Natural killer cell treated with Interleukin-12 subunit alpha and Interleukin-12 subunit beta and Interleukin-15 and Interleukin-18, amount 100 ng/mL, for 72 hours (primary cell): ENCODE data around the gene DHX57. TPM values are rescaled to one million over a fixed set of nuclear protein-coding genes. Genes with fewer than 3 reads are reported as not detected.
"Not testable (repeated sequence)": the region's sequence is repeated elsewhere in the genome, so short reads cannot be mapped to it uniquely, and the experiment has no call there.

ENCODE experiments used
- ATAC-seq, 2 donors: fragments of 150-1000 bp; cut with Tn5 transposase in 1 of 2; sonication (Bioruptor Pico), chemical (Tn5 transposase) in 1 of 2; 2 replicates each; pipeline ENCODE4 v1.10.0; 2021
- DNase-seq: peaks from one replicate; pipeline ENCODE4 v3.0.0; 2022; ENCODE audit warnings: low spot score
- H3K27ac Mint-ChIP-seq, 2 donors: 1 replicate in 1 of 2; 2 replicates in 1 of 2; pipeline ENCODE4 v1.8.0; 2022; ENCODE audit warnings: mixed read lengths in 2 of 2, mild to moderate bottlenecking in 1 of 2, moderate library complexity in 1 of 2
- H3K27me3 Mint-ChIP-seq, 2 donors: 1 replicate in 1 of 2; 2 replicates in 1 of 2; pipeline ENCODE4 v1.8.0; 2022; ENCODE audit warnings: mixed read lengths in 2 of 2
- H3K36me3 Mint-ChIP-seq: one replicate; pipeline ENCODE4 v1.8.0; 2022; ENCODE audit warnings: mixed read lengths
- H3K4me1 Mint-ChIP-seq, 2 donors: 1 replicate in 1 of 2; 2 replicates in 1 of 2; pipeline ENCODE4 v1.8.0; 2022; ENCODE audit warnings: low read depth in 2 of 2, mixed read lengths in 2 of 2, mild to moderate bottlenecking in 1 of 2
- H3K4me3 Mint-ChIP-seq: one replicate; pipeline ENCODE4 v1.8.0; 2022; ENCODE audit warnings: mixed read lengths
- H3K9me3 Mint-ChIP-seq: 2 replicates; pipeline ENCODE4 v1.8.0; 2022; ENCODE audit warnings: mixed read lengths
- total RNA-seq, 2 donors: library from RNA; stranded (reverse); gene quantifications; one replicate each; pipeline ENCODE4 v1.2.3, GENCODE V29; 2022

The DHX57 gene
- total RNA-seq, 2 donors from 2014 or later: 17.5 to 37.7 TPM

DNA sequence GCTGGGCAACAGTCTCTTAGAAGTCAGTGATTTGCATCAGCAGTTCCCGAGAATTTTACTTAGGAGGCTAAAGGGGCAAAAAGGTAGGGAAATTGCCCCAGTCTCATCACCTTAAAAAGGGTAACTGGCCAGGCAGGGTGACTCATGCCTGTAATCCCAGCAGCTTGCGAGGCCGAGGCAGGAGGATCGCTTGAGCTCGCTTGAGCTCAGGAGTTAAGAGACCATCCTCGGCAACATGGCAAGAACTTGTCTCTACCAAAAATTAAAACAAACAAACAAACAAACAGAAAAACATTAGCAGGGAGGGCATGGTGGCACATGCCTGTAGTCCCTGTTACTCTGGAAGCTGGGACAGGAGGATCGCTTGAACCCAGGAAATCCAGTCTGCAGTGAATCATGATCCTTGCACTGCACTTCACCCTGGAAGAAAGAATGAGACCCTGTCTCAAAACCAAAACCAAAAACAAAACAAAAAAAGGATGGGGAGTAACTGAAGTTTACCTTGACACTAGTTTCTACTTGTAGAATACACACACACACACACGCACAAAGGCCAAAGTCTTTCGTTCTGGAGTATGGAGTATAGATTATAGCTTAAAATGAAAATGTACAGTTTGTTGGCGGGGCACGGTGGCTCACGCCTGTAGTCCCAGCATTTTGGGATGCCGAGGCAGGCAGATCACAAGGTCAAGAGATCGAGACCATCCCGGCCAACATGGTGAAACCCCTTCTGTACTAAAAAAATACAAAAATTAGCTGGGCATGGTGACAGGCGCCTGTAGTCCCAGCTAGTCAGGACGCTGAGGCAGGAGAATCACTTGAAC, 100.4 kb downstream of the DHX57 start:
- DNase-seq: no peak
- Mint-ChIP-seq H3K9me3 (no peaks in the 10 kb centered on the region), H3K36me3 (no peaks in the 10 kb centered on the region), H3K4me1 (peaks cover 5 to 11% of the 10 kb centered on the region in 2 donors), H3K27me3 (peaks cover 18 to 23% of the 10 kb centered on the region in 2 donors), H3K27ac (no peak overlapping the region), H3K4me3 (no peak overlapping the region)
- ATAC-seq: no peak

DNA sequence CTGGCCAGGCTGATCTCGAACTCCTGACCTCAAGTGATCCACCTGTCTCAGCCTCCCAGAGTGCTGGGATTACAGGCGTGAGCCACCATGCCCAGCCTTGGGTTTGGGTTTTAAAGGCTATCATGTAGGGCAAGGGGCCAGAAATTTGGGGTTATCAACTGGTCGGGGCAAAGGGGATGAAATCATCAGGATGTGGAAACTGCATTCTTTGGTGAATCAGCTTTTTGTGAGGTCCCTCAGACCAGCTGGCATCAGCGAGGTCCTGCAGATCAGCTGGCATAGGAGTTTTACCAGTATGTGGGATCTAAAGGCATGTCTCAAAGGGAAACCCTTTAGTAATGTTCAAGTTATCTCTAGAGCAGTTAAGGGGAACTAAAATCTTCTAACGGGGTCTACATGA, 104.1 kb downstream of the DHX57 start:
- ATAC-seq (no peak), DNase-seq (no peak)
- Mint-ChIP-seq H3K9me3 (no peaks in the 10 kb centered on the region), H3K36me3 (no peaks in the 10 kb centered on the region), H3K27me3 (peaks cover 18 to 20% of the 10 kb centered on the region in 2 donors), H3K4me1 (no peaks in the 10 kb centered on the region), H3K4me3 (no peak overlapping the region), H3K27ac (no peak overlapping the region)

DNA sequence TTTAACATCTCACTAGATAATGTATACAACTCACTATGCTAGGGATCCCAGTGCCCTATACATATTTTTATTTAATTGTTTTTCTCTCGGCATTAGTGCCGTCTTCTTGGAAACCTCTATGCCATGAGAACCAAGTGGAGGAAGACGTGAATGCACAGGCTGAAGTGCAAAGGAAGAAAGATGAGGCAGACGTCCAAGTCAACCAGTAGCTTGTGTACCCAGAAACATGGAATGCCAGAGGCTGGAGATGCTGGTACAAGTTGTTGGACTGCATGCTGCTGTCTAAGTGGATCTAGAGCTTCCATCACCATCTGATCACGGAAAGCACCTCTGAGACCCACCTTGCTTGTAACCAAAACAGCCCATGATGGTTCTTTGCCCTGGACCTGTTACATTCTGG, 110.2 kb downstream of the DHX57 start:
- Mint-ChIP-seq H3K4me3 (no peak overlapping the region), H3K9me3 (no peaks in the 10 kb centered on the region), H3K36me3 (no peaks in the 10 kb centered on the region), H3K27ac (no peak overlapping the region), H3K4me1 (peaks cover 0 to 7% of the 10 kb centered on the region in 2 donors), H3K27me3 (no peaks in the 10 kb centered on the region)
- DNase-seq (no peak), ATAC-seq (no peak)

- H3K27ac Mint-ChIP-seq: no peak overlapping the region
- H3K9me3 Mint-ChIP-seq: no peaks in the 10 kb centered on the region
- ATAC-seq: no peak
These were observed 110.6 kb downstream of the DHX57 start for GRCh38 chr2:38765149-38765548.

DNA sequence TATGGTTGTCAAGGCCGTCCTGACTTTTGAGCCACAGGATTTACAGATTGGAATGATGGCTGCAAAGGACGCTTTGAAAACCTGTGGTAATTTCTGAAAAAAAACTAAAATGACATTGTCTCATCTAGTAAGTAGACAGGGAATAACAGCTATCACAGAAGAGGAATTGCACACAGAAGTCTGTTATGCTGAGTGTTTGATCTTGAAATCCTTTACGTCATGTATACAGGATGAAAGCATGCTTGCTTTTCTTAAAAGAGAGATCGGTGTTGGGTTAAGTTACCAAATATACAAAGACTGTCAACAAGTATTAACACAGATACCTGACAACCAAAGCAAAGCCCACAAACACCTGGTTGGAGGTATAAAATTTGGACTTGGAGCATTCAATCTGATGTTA, 112.0 kb downstream of the DHX57 start:
- DNase-seq (no peak), ATAC-seq (no peak)
- Mint-ChIP-seq H3K4me1 (peaks cover 0 to 7% of the 10 kb centered on the region in 2 donors), H3K4me3 (no peak overlapping the region), H3K36me3 (no peaks in the 10 kb centered on the region), H3K27me3 (no peaks in the 10 kb centered on the region), H3K9me3 (no peaks in the 10 kb centered on the region), H3K27ac (no peak overlapping the region)

More at GRCh38 chr2:38765149-38765548, 110.6 kb downstream of the DHX57 start:
- no peak overlapping the region for H3K4me3 Mint-ChIP-seq
- peaks cover 0 to 7% of the 10 kb centered on the region in 2 donors for H3K4me1 Mint-ChIP-seq
- H3K36me3 Mint-ChIP-seq: no peaks in the 10 kb centered on the region
- DNase-seq: no peak
- H3K27me3 Mint-ChIP-seq: no peaks in the 10 kb centered on the region

DNA sequence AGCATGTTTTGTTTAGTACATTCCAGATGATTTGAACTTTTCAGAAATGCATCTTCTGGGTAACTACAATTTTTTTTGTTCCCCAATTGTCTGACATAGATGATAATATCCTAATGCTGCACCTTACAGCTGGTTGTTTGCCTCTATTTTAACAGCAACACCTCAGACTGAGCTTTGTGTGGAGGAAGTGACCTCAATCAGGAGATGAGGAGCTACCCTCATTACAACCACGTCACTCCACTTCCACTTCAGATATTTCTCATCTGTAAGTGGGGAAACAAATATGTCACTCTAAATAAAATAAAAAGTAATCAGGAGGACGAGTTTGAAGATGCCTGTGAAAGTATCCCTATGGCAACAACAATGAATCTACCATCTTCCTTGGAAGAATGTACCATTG, 112.5 kb downstream of the DHX57 start:
- no peaks in the 10 kb centered on the region for H3K27me3 Mint-ChIP-seq
- H3K27ac Mint-ChIP-seq: no peak overlapping the region
- H3K9me3 Mint-ChIP-seq: no peaks in the 10 kb centered on the region
- H3K4me3 Mint-ChIP-seq: no peak overlapping the region
- no peaks in the 10 kb centered on the region for H3K36me3 Mint-ChIP-seq
- ATAC-seq (peak in 1 of 2 donors; percentile 83), DNase-seq (no peak)
- H3K4me1 Mint-ChIP-seq: peaks cover 0 to 7% of the 10 kb centered on the region in 2 donors

DNA sequence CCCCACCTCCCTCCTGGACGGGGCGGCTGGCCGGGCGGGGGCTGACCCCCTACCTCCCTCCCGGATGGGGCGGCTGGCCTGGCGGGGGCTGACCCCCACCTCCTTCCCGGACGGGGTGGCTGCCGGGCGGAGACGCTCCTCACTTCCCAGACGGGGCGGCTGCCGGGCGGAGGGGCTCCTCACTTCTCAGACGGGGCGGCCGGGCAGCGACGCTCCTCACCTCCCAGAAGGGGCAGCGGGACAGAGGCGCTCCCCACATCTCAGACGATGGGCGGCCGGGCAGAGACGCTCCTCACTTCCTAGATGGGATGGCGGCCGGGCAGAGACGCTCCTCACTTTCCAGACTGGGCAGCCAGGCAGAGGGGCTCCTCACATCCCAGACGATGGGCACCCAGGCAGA, 119.8 kb downstream of the DHX57 start:
- not testable (repeated sequence) for H3K36me3 Mint-ChIP-seq, H3K4me3 Mint-ChIP-seq, H3K9me3 Mint-ChIP-seq, DNase-seq, H3K27ac Mint-ChIP-seq, H3K27me3 Mint-ChIP-seq, ATAC-seq
- H3K4me1 Mint-ChIP-seq: peaks cover 14 to 16% of the 10 kb centered on the region in 2 donors

DNA sequence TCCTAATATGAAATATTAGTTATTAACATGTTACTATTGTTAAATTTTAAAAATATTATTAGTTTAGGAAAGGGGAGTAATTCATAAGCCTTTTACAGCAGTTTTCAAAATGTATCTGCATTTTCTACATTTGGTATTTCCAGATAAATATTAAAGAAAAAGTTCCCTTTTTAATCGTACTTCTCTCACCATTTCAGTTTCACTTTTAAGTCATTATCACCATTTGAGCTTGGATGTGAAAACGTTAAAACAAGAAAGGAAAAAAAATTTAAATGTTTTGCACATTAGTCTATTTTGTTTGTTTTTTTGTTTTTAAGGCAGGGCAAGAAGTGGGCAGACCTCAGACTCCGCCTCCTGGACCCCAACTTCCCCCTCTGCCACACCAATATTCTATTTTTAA, 121.2 kb downstream of the DHX57 start:
- Mint-ChIP-seq H3K4me1 (peaks cover 22 to 23% of the 10 kb centered on the region in 2 donors), H3K9me3 (no peaks in the 10 kb centered on the region), H3K27ac (peak overlapping the region in 1 of 2 donors; percentile 46), H3K27me3 (no peaks in the 10 kb centered on the region), H3K36me3 (peaks cover 19% of the 10 kb centered on the region), H3K4me3 (peak overlapping the region; percentile 68)
- DNase-seq: no peak
- ATAC-seq: no peak

DNA sequence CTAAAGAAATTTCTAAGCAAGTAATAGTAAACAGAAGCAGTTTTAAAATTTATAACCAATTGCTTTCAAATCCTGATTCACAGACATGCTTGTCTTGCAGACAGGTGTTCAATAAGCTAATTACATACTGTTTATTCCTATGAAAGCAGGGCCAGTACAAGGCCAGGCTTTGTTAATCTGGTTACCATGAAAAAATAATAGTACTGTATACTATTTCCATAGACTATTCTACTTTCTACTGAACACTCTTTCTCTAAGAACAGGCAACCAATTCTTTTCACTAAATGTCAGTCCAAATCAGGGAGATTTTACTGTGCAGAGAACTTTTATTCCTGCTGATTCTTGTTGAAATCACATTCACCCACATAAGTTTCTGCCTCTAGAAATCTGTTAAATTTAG, 121.7 kb downstream of the DHX57 start:
- H3K27me3 Mint-ChIP-seq: no peaks in the 10 kb centered on the region
- no peak for DNase-seq
- peaks cover 25 to 27% of the 10 kb centered on the region in 2 donors for H3K4me1 Mint-ChIP-seq
- peak overlapping the region in 1 of 2 donors; percentile 46 for H3K27ac Mint-ChIP-seq
- ATAC-seq: no peak
- peaks cover 23% of the 10 kb centered on the region for H3K36me3 Mint-ChIP-seq
- H3K9me3 Mint-ChIP-seq: no peaks in the 10 kb centered on the region
- H3K4me3 Mint-ChIP-seq: peak overlapping the region; percentile 60

GRCh38 chr2:38751596-38752410, 123.9 kb downstream of the DHX57 start:
- no peak for DNase-seq
- Mint-ChIP-seq H3K27me3 (no peaks in the 10 kb centered on the region), H3K4me3 (peak overlapping the region; percentile 100), H3K9me3 (no peaks in the 10 kb centered on the region), H3K4me1 (peaks cover 44 to 50% of the 10 kb centered on the region in 2 donors), H3K27ac (peak overlapping the region; percentile 99 to 100), H3K36me3 (peaks cover 46% of the 10 kb centered on the region)
- peak in 1 of 2 donors; percentile 18 for ATAC-seq

- H3K9me3 Mint-ChIP-seq: no peaks in the 10 kb centered on the region
- peak within 1 kb of the TSS; percentile 100 for H3K4me3 Mint-ChIP-seq
- peaks cover 52 to 57% of the 10 kb centered on the region in 2 donors for H3K4me1 Mint-ChIP-seq
- ATAC-seq: peak; percentile 89 to 91
- H3K27ac Mint-ChIP-seq: peak within 1 kb of the TSS; percentile 99 to 100
- H3K27me3 Mint-ChIP-seq: no peaks in the 10 kb centered on the region
- peaks cover 53% of the 10 kb centered on the region for H3K36me3 Mint-ChIP-seq
- DNase-seq: peak; percentile 96
These were observed 124.7 kb downstream of the DHX57 start, which contains the start of gene SRSF7 for GRCh38 chr2:38750891-38751595. Gene SRSF7 (minus strand): TSS chr2:38751361. CDS start chr2:38751256, 105 bp downstream.

DNA sequence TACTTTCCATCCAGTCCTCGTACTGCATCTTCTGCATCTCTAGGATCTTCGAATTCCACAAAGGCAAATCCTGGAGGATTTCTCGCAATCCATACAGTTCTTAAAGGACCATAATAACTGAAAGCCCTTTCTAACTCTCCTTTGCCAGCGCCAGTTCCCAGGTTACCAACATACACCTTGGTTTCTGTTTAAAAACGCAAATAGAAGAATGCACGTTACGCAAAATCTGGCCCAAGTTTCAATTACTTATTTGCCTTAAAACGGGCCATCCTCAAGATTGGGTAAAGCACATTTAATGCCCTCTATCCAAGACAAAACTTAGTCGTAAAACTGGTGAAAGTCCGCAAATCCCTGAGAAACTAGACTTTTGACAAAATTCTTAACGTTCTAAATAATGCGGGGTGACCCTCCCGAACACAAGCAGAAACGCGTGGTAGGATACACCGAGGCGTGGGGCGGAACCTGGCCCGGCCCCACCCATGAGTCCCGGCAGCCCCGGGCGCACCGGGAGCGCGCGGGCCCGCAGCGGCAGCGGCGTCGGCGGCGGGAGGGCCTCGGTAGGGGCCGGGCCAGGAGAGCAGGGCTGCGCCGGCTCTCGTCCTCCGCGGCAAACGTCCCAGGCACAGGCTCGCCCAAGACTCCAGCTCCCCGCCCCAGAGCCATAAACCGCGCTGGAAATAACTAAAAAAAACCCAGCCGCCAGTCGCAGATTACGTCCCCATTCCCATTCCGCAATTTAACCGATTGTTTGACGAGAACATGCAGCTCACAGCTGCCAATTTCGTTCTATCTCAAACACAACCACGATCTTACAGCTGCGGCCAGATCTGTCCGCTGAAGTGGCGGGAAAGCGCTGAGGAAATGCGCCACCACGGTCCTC, 125.5 kb downstream of the DHX57 start:
- no peaks in the 10 kb centered on the region for H3K9me3 Mint-ChIP-seq
- peaks cover 59% of the 10 kb centered on the region for H3K36me3 Mint-ChIP-seq
- DNase-seq (peak; percentile 74), ATAC-seq (peak; percentile 54 to 60)
- H3K4me1 Mint-ChIP-seq: peaks cover 58 to 64% of the 10 kb centered on the region in 2 donors
- peak overlapping the region; percentile 100 for H3K4me3 Mint-ChIP-seq
- H3K27ac Mint-ChIP-seq: peak overlapping the region; percentile 99 to 100
- no peaks in the 10 kb centered on the region for H3K27me3 Mint-ChIP-seq
